Endodermal cell (in vitro differentiated cells): ENCODE results near the gene RHOG. TPM values are rescaled to one million over a fixed set of nuclear protein-coding genes. Genes with fewer than 3 reads are reported as not detected.

Experiments
- DNase-seq: peaks from one replicate; pipeline ENCODE4 v3.0.0-alpha.2; 2017
- H3K27ac ChIP-seq: 2 replicates; pipeline ENCODE4 v1.5.1; 2013; ENCODE audit warnings: mild to moderate bottlenecking, low read depth, low read length, moderate library complexity
- H3K27me3 ChIP-seq: 2 replicates; pipeline ENCODE4 v1.6.1; 2013; ENCODE audit warnings: mild to moderate bottlenecking, low read length, moderate library complexity; ENCODE audit not compliant: insufficient read depth, control insufficient read depth, poor library complexity, severe bottlenecking
- H3K36me3 ChIP-seq: 2 replicates; pipeline ENCODE4 v1.7.0; 2013; ENCODE audit warnings: mild to moderate bottlenecking, low read length, moderate library complexity; ENCODE audit not compliant: control insufficient read depth, insufficient read depth
- H3K4me1 ChIP-seq: one replicate; pipeline ENCODE4 v1.7.0; 2013; ENCODE audit warnings: low read length; ENCODE audit not compliant: control insufficient read depth, insufficient read depth
- H3K4me3 ChIP-seq: 2 replicates; pipeline ENCODE4 v1.5.1; 2013; ENCODE audit warnings: mild to moderate bottlenecking, low read length, moderate library complexity
- H3K9ac ChIP-seq: 2 replicates; pipeline ENCODE4 v1.6.1; 2013; ENCODE audit warnings: mild to moderate bottlenecking, low read length, moderate library complexity; ENCODE audit not compliant: poor library complexity, severe bottlenecking; ENCODE audit errors: extremely low read depth
- H3K9me3 ChIP-seq: 2 replicates; pipeline ENCODE4 v1.6.1; 2013; ENCODE audit warnings: mild to moderate bottlenecking, low read length, moderate library complexity; ENCODE audit not compliant: control insufficient read depth
- H3K27ac Mint-ChIP-seq: 2 replicates; pipeline ENCODE4 v1.8.0; 2020; ENCODE audit warnings: mixed read lengths
- H3K27me3 Mint-ChIP-seq: 2 replicates; pipeline ENCODE4 v1.8.0; 2021; ENCODE audit warnings: mild to moderate bottlenecking, mixed read lengths; ENCODE audit not compliant: insufficient read depth
- H3K36me3 Mint-ChIP-seq: 2 replicates; pipeline ENCODE4 v1.8.0; 2020; ENCODE audit warnings: low read depth, mixed read lengths
- H3K4me1 Mint-ChIP-seq: 2 replicates; pipeline ENCODE4 v1.8.0; 2020; ENCODE audit warnings: mixed read lengths
- H3K4me3 Mint-ChIP-seq: 2 replicates; pipeline ENCODE4 v1.8.0; 2020; ENCODE audit warnings: mild to moderate bottlenecking, moderate library complexity, mixed read lengths
- H3K9me3 Mint-ChIP-seq: 2 replicates; pipeline ENCODE4 v1.8.0; 2020; ENCODE audit warnings: mild to moderate bottlenecking, mixed read lengths
- WGBS, 2 experiments: methylation state at CpG; one replicate each; pipeline versions ENCODE4 v1.1.5 to v1.1.7; 2013; ENCODE audit warnings: missing lambda C conversion rate in 2 of 2, mixed read lengths in 1 of 2; ENCODE audit not compliant: insufficient coverage in 1 of 2, insufficient read length in 1 of 2; 5-methylcytosine and 5-hydroxymethylcytosine counted together
- total RNA-seq, 2 donors: library from RNA; stranded (reverse); fragmentation: NEBNext Ultra II Directional in 1 of 2; extraction: Animal tissue kit (Norgen Biotek cat#: 25700) in 1 of 2; gene quantifications; 2 replicates in 1 of 2; 3 replicates in 1 of 2; pipeline ENCODE4 v1.2.1, GENCODE V29; 2021
- TF ChIP-seq, protein P1 (sequence below): fragments of 200-600 bp; sonication (generic); conservative IDR thresholded peaks from 2 replicates; pipeline ENCODE4 v1.5.0; 2021; ENCODE audit warnings: antibody characterized with exemption, mild to moderate bottlenecking

RHOG gene
- total RNA-seq, 2 donors from 2014 or later, result 25.5 to 27.6 TPM

DNA sequence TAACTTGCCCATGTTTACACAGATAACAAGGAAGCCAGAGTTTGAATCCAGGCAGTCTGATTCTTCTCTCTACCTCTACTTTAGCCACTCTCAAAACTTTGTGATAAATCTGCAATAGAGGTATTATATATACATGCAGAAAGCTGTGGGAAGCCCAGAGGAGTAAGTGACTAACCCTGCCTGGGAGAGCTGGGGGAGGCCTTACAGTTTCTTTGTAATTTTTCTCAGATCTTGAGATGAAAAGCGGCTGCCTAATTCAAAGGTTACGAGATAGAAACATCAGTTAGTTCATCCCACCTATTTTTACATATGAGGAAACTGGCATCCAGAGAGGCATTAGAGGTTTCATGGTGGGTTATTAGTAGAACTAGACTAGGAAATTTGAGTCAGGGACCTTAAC lies 19.6 kb upstream of the RHOG start:
- no peak for DNase-seq
- H3K36me3 Mint-ChIP-seq, result no peaks in the 10 kb centered on the region
- H3K9me3 Mint-ChIP-seq, result no peaks in the 10 kb centered on the region
- H3K27me3 ChIP-seq, result no peaks in the 10 kb centered on the region
- H3K9me3 ChIP-seq, result no peaks in the 10 kb centered on the region
- H3K4me3 ChIP-seq, result no peak overlapping the region
- no peaks in the 10 kb centered on the region for H3K36me3 ChIP-seq
- H3K4me1 ChIP-seq, result peaks cover 7% of the 10 kb centered on the region
- no peak overlapping the region for H3K4me3 Mint-ChIP-seq
- WGBS, 2 experiments, result 80 to 100% methylated on average over 1 to 2 of the region's 2 CpGs
- TF ChIP-seq, protein P1, sequence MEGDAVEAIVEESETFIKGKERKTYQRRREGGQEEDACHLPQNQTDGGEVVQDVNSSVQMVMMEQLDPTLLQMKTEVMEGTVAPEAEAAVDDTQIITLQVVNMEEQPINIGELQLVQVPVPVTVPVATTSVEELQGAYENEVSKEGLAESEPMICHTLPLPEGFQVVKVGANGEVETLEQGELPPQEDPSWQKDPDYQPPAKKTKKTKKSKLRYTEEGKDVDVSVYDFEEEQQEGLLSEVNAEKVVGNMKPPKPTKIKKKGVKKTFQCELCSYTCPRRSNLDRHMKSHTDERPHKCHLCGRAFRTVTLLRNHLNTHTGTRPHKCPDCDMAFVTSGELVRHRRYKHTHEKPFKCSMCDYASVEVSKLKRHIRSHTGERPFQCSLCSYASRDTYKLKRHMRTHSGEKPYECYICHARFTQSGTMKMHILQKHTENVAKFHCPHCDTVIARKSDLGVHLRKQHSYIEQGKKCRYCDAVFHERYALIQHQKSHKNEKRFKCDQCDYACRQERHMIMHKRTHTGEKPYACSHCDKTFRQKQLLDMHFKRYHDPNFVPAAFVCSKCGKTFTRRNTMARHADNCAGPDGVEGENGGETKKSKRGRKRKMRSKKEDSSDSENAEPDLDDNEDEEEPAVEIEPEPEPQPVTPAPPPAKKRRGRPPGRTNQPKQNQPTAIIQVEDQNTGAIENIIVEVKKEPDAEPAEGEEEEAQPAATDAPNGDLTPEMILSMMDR, result no peak
- no peak overlapping the region for H3K27ac Mint-ChIP-seq
- H3K27ac ChIP-seq, result no peak overlapping the region
- no peak overlapping the region for H3K9ac ChIP-seq
- peaks cover 19% of the 10 kb centered on the region for H3K4me1 Mint-ChIP-seq
- no peaks in the 10 kb centered on the region for H3K27me3 Mint-ChIP-seq

DNA sequence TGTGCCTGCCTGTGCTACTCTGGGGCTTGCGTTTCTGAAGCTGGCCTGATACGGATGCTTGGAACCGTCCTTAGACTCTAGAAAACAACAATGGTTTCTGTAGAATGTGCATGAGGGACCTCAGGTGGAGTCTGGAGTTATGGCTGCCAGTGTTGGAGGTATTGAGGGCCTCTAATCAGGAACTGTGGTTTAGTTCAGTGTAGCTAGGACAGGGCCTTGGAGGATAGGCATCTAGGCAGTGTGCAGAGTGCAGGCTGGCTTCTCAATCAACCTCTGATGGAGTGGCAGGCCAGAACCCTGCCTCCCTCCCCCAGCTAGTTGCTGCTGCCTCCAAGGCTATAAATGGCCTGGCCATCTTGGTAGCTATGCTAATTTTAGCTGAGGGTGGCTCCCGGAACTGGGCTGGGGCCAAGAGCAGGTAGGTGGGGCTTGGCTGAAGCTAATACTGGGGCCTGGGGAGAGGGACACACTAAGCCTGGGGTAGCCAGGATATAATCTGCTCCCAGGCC lies 18.7 kb upstream of the RHOG start:
- Mint-ChIP-seq H3K27ac (no peak overlapping the region), H3K4me1 (peaks cover 21% of the 10 kb centered on the region), H3K27me3 (no peaks in the 10 kb centered on the region), H3K36me3 (no peaks in the 10 kb centered on the region), H3K4me3 (no peak overlapping the region), H3K9me3 (no peaks in the 10 kb centered on the region)
- WGBS, 2 experiments, result 85 to 88% methylated on average over 3 to 4 of the region's 4 CpGs
- H3K27me3 ChIP-seq, result no peaks in the 10 kb centered on the region
- H3K9ac ChIP-seq, result no peak overlapping the region
- H3K9me3 ChIP-seq, result no peaks in the 10 kb centered on the region
- no peaks in the 10 kb centered on the region for H3K36me3 ChIP-seq
- no peak overlapping the region for H3K4me3 ChIP-seq
- H3K4me1 ChIP-seq, result peaks cover 7% of the 10 kb centered on the region
- peak; percentile 72 for DNase-seq
- no peak overlapping the region for H3K27ac ChIP-seq
- TF ChIP-seq, protein P1, result no peak

DNA sequence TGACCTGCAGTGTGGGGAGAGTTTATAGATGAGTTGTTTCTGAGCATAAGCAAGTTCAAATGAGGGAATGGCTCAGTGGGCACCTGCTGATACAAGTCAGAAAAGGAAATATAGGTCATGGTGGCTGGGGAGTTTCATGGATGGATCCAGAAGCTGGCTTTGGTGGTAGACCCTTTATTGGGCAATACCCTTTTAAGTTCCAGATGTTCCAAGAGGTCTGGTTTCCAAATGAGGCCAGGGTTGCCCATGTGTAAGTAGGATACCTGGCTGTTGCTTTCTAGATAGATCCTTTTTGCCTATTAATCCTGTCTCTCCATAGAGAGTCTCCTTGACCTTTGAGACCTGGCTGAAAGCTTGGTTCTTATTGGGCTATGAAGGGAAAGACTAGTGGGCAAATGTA lies 16.9 kb upstream of the RHOG start:
- H3K27ac Mint-ChIP-seq, result no peak overlapping the region
- no peaks in the 10 kb centered on the region for H3K9me3 Mint-ChIP-seq
- no peak for DNase-seq
- H3K27me3 Mint-ChIP-seq, result no peaks in the 10 kb centered on the region
- TF ChIP-seq, protein P1, result no peak
- Histone ChIP-seq H3K36me3 (no peaks in the 10 kb centered on the region), H3K4me1 (peaks cover 7% of the 10 kb centered on the region), H3K9ac (no peak overlapping the region), H3K27me3 (no peaks in the 10 kb centered on the region), H3K27ac (no peak overlapping the region), H3K9me3 (no peaks in the 10 kb centered on the region), H3K4me3 (no peak overlapping the region)
- H3K4me1 Mint-ChIP-seq, result peaks cover 28% of the 10 kb centered on the region
- H3K36me3 Mint-ChIP-seq, result no peaks in the 10 kb centered on the region
- H3K4me3 Mint-ChIP-seq, result no peak overlapping the region
